NK-92 (cell line): ENCODE results near the gene C16orf90.
"Not testable (repeated sequence)": the region's sequence is repeated elsewhere in the genome, so short reads cannot be mapped to it uniquely, and the experiment has no call there.

Experiments used
- DNase-seq: peaks from one replicate; lab custom pipeline; 2025; ENCODE audit not compliant: unreplicated experiment; lab: John Stamatoyannopoulos, UW

The C16orf90 gene

DNA sequence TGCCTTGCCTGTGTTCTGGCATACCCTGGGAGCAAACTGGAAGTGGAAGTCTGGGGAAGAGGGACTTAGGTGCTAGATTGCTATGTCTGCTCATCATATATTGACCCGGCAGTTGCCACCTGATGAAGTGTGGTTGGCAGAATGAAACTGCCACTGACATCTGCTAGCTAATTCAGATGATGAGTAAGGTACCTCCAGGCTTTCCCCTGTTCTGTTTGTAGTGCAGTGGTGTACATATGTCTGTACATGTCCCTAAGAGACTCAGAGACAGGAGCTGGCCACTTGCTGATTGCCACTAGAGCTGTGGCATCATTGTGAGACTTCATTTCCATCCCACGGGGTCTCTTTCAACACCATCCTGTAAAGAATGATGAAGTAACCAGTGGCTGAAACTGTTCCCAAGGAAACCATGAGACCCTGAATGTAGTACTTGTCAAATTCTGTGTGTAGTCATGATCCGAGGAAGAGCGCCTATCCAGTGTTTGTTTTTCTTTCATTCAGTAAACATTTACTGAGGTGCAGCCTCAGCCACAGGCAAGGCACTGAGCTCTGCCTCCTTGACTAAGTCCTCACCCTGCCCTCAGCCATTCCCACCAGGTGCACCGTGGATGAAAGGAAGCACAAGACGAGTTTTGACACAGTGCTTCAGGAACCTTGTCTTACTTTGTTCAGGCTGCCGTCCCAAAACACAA is 18.7 kb upstream of the C16orf90 start:
- no peak for DNase-seq

DNA sequence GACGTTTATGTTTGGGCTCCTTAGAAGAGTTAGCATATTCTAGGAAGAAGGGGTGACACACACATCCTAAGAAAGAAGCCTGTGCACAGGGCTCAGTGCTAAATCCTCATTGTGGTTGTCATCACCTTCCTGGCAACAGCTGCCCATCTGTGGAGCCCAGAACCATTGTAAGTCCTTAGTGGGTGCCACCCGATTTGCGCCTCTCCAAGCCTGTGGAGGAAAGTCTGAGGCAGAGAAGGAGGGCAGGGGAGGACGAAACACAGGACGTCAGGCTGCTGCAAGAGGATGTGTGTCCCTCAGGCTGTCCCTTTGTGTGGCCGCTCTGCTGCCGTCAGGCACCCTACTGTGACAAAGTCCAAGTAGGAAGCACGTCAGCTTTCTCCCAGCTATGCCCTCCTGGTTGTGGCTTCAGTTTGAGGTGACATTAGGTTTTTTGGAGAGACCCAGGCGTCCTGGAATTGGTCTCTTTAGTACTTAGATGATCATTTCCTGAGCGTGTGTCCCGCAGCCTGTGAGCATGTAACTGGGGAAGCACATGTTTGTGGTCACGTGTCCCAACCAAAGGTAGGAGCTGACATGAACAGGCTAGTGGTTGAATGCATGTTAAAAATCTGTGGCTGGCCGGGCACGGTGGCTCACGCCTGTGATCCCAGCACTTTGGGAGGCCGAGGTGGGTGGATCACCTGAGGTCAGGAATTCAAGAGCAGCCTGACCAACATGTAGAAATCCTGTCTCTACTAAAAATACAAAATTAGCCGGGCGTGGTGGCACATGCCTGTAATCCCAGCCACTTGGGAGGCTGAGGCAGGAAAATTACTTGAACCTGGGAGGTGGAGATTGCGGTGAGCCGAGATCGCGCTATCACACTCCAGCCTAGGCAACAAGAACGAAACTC is 16.2 kb upstream of the C16orf90 start:
- no peak for DNase-seq

DNA sequence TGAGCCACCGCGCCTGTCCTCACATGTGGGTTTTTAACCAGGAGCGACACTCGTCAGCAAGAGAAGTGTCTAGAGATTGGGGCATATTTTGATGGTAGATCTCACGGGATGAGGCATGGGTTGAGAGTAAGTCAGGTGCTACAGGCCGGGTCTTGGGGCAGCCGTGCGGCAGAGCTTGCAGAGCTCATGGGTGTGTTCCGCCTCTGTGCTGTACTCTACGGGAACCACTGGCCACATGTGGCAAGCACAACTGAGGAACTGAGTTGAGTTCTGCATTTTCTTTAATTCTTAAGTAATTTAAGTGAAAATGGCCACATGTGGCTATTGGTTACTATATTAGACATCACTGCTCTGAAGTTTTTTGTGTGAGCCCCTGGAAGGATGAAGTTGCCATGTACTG is 15.1 kb upstream of the C16orf90 start:
- no peak for DNase-seq

DNA sequence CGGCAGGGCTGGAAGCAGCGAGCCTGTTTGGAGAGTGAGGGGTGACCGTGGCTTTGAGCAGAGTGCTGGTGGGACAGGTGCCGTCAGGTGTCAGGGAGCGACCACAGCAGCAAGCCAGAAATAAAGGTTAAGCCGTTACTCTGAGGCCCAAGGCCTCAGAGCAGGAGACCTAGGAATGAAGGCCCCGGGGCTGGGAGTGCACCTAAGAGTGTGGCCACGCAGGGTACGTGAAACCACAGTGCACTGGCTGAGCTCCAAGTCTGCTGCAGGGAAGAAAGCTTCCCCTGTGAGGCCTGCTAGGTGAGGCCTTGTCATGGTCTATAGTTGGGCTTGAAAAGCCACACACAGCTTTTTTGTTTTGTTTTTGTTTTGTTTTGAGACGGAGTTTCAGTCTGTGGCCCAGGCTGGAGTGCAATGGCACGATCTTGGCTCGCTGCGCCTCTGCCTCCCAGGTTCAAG is 14.2 kb upstream of the C16orf90 start:
- DNase-seq = no peak

DNA sequence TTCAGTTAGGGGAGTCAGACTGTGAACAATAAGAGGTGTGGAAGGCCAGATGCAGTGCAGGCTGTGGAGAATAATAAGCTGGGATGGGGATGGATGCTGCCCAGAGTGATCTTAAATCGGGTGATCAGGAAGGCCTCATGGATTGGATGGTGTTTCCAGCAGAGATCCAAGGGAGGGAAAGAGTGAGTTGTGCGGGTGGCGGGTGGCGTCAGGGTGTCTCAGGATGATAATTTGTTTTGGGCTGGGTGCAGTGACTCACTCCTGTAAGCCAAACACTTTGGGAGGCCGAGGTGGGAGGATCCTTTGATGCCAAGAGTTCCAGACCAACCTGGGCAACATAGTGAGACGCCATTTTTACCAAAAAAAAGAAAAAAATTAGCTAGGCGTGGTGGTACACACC is 13.4 kb upstream of the C16orf90 start:
- DNase-seq = no peak

DNA sequence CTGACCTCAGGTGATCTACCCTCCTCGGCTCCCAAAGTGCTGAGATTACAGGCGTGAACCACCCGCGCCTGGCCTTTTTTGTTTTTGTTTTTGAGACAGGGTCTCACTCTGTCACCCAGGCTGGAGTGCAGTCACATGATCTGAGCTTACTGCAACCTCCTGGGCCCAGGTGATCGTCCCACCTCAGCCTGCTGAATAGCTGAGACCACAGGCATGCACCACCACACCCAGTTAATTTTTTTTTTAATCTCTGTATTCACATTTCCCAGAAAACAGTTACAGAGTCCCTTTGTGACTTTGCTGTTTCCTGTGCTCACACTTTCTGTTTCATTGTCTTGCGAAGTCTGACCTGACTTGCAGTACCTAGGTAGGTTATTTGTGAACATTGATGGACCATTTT is 8.2 kb upstream of the C16orf90 start:
- DNase-seq = no peak

DNA sequence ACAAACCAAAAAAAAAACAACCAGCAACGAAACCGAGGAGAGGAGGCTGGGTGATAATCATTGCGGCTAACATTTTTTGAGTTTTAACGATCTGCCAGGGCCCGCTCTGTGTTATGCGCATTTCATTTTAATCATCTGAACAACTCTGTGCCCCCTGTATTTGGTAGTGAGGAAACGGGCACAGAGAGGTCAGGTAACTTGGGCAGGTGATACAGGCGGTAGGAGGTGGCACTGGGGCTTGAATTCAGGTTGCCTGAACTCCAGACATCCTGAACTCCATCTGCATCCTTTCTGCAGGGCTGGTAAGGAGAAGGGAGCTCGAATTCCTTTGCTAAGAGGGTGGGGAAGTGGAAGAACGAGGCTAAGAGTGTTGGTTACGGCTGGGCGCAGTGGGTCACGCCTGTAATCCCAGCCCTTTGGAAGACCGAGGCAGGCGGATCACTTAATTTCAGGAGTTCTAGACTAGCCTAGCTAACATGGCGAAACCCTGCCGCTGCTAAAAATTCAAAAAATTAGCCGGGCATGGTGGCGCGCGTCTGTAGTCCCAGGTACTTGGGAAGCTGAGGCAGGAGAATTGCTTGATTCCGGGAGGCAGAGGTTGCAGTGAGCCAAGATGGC is 6.6 kb upstream of the C16orf90 start:
- no peak for DNase-seq

DNA sequence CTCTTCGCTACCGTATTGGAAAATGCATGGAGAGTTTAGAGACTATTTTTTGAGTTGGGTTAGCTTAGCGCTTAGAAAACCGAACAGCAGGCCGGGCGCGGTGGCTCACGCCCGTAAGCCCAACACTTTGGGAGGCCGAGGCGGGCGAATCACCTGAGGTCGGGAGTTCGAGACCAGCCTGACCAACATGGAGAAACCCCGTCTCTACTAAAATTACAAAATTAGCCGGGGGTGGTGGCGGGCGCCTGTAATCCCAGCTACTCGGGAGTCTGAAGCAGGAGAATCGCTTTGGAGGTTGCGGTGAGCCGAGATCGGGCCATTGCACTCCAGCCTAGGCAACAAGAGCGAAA is 6.1 kb upstream of the C16orf90 start:
- DNase-seq = not testable (repeated sequence)

DNA sequence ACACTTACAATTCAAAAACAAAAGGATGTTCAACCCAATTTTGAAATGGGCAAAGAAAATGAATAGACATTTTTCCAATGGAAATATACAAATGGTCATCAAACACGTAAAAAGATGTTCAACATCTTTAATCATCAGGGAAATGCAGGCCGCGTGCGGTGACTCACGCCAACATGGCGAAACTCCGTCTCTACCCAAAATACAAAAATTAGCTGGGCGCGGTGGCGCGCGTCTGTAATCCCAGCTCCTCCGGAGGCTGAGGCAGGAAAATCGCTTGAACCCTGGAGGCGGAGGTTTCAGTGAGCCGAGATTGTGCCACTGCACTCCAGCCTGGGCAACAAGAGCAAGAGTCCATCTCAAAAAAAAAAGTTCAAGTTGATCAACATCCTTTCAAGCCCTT is 3.7 kb upstream of the C16orf90 start:
- no peak for DNase-seq

DNA sequence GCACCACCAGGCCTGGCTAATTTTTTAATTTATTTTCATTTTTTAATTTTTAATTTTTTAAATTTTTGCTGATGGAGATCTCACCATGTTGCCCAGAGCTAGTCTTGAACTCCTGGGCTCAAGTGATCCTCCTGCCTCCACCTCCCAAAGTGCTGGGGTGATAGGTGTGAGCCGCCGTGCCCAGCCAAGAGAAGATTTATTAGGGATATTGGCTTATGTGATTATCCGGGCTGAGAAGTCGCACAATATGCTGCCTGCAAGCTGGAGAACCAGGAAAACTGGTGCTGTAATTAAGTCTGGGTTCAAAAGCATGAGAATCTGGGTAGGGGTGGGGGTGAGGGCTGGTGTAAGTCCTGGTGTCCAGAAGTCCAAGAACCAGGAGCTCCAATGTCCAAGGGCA is 2.5 kb upstream of the C16orf90 start:
- DNase-seq = no peak

DNA sequence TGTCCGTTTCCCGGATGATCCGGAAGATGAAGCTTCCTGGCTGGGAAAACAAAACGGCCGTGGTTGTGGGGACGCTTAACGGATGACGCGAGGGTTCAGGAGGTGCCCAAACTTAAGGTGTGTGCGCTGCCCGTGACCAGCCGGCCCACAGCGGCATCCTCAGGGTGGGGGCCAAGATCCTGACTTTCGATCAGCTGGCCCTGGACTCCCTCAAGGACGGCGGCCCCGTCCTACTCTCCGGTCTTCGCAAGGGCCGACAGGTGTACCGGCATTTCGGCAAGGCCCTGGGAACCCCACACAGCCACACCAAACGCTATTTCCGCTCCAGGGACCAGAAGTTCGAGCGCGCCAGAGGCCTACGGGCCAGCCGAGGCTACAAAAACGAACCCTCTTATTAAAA is 1.1 kb upstream of the C16orf90 start:
- no peak for DNase-seq

DNA sequence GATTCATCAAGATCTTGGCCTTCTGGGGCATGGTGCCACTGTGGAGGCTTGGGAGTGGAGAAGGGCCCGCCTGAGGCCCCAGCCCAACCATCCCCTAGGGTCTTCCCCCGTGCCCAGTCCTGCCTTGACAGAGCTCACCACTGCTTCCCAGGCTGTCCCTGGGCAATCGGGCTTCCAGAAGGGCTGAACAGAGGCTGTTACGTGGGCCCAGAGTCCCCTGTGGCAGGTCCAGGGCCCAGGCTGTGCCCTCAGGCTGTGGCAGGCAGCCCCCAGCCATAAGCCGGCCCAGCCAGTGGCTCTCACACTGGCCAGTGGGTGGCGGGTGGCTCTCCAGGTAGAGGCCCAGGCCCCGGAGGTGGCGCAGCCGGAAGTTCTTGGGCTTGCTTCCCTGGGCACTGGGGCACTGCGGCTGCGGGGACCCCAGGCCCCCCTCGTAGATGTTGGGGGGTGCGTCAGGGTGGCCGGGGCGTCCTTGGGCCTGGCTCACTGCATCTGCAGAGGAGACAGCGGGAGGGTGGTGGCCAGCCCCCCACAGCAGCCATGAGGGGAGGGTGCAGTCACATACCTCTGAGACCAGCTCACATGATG is 809 bp downstream of the C16orf90 start:
- no peak for DNase-seq

DNA sequence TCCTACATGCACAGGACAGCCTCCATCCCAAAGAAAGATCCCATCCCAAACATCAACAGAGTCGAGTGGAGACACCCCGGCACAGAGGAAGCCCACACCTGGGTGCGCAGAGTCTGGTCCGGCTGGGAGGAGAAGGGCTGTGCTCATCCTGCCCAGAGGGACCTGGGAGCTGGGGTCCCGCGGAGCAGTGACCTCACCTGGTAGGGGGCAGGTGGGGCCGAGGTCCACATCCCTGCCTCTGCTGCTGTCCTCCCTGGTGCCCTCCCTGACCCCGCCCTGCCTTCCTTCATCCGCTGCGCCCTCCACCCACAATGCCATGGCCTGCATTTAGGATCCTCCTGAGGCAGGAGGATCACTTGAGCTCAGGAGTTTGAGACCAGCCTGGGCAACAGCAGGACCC is 2.9 kb downstream of the C16orf90 start:
- DNase-seq = no peak

DNA sequence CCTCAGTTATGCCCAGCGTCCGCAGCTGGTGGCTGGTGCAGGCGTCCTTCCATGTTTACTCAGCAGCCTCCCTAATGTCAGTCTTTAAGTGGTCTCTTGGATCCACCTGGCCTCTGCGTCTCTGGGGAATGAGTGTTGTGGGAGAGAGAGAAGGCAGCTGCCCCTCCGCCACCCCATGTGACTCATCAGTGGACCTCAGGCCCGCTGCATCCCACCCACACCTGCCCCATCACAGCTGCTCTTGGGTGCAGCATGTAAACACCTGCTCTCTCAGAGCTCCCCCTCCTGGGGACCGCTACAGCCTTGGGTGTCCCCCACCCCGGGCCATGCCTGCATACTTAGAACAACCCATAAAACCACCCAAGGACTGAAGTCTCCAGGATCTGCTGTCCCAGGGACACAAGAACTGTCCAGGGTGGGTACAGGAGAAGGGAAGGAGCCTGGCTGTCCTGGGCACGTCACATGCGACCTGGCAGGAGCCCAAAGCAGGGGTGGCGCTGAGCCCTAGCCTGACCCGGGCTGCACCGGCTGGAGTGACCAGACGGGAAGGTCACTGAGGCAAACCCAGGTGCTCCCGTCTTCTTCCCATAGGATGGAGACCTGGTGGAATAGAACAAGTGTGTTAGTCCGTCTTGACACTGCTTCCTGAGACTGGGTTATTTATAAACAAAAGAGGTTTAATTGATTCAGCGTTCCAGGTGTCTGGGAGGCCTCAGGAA is 4.2 kb downstream of the C16orf90 start:
- no peak for DNase-seq

DNA sequence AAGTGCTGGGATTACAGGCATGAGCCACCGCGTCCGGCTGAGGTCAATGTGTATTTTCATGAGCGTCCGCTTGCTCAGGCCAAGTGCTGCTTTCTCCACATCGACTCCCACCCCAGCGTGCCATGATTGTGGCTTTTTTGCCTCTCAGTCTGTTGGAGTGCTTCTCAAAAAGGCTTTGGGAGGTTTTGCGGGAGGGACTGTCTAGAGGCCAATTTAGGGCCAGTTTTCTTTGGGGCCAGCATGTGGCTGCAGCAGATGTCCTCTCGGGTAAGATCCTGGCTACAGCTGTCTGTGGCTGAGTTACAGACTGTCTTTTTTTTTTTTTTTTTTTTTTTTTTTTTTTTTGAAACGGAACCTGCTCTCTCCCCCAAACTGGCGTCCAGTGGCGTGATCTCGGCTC is 6.5 kb downstream of the C16orf90 start:
- DNase-seq = no peak

DNA sequence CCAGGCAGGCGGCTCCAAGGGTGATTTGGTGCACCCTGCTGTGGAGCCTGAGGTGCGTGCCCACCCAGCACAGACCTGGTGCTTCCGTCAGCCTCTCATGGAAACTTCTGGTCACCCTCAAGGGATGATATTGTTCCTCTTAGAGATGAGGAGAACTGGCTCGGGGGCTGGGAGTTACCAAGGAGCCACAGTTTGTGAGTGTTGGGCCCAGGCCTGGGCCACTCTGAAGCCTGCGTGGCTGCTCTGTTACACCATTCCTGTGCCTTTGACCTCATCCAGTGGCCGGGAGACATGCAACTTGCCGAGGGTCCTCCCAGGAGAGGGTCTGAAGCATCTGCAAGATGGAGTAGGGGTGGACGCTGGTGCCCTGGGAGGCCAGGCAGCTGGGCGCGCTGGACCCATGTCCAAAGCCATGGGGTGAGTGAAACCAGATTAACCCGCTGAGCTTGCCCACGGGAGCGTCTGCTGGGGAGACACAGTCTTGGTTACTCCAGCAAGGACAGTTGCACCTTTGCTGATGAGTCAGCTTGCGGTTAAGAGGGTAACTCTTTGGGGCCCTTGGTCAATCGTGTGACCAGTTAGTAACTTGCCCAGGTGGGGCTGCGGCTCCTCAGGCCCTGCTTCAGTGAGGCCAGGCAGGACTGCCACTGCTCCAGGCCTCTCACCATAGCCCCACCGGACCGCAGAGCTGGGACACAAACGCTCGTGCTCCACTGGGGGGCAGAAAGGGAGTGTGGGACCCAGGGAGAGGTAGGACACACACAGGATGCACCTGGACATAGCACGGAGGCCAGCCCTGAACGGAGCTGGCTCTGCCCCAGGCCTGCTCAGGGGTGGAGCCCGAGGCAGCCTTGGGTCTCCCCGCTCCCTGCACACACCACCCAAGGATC is 7.5 kb downstream of the C16orf90 start:
- DNase-seq = no peak

DNA sequence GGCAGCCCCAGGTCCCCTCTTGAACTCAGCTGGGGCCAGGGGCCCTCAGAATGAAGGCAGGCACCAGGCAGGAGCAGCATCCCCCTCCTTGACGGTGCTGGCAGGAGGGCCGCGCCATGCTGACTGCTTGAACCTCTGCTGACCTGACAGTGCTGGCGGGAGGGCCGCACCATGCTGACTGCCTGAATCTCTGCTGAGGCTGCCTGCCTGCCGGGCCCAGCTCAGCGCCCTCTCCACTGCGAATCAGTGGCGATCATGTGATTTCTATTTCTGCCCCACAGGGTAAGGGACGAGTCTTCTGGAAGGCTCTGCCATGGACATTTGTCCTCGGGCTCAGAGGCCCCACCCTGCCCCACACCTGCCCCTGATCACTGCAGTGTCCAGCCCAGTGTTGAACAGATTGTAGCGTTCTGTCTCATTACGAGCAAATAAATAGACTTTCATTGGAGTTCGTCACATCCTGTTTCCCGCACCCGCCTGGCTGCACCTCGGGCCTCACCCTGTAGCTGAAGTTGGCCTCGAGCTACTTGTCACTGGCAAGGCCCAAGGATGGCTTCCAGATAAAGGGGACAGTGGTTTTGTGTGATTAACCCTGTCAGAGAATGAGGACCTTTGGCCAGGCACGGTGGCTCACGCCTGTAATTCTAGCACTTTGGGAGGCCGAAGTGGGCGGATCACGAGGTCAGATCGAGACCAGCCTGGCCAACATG is 8.6 kb downstream of the C16orf90 start:
- no peak for DNase-seq

DNA sequence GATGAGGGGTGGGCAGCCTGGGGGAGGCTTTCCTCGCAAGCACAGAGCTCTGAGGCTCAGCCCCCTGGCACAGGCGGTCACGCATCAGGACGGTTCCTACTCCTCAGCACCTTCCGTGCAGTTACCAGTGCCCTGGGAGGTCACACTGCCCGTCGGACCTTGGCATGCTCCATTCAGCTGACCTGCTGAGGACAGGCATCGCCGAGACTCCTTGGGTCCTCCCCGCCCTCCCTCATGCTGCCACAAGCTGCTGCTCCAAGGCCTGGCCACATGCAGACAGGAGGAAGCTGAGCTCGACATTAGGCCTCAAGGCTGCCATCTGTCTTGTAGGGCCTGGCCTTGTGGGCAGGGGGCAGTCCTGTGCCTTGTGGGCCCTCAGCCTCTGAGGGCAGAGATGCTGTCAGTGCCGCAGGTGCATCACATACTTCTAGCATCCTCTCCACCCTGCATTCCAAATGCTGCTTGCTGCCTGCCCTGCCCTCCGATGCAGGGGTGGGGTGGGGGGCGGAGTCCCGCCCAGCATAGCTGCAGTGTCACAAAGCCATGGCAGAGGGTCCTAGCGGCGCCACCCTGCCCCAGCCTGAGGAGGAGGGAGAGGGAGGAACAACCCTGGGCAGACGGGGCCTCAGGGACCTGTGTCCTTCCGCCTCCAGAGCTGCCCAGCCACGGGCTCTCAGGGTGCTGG is 9.3 kb downstream of the C16orf90 start:
- no peak for DNase-seq
